Measurements from ENCODE around the gene TTLL8. TPM values are rescaled to one million over a fixed set of nuclear protein-coding genes. Genes with fewer than 3 reads are reported as not detected.

Gene TTLL8
- total RNA-seq, 4 donors from 2014 or later: not detected

- Histone ChIP-seq H3K4me1 (peaks cover 19% of the 10 kb centered on the region), H3K27ac (no peak overlapping the region), H3K4me3 (no peak overlapping the region), H3K27me3 (peaks cover 62% of the 10 kb centered on the region), H3K36me3 (no peaks in the 10 kb centered on the region), H3K9me3 (no peaks in the 10 kb centered on the region)
- no peak for TF ChIP-seq POLR2A (IDR thresholded peaks at IDR 0.05)
- no peak for TF ChIP-seq POLR2AphosphoS5 (IDR thresholded peaks at IDR 0.05)
- no peak for TF ChIP-seq CTCF (IDR thresholded peaks at IDR 0.05)
- no peak for TF ChIP-seq EP300 (IDR thresholded peaks at IDR 0.05)
- no peak for DNase-seq (ENCODE audit: low spot score in 2 of 2)
- WGBS: 93% methylated on average over 6 of the region's 6 CpGs
Measured at GRCh38 chr22:50017701-50018224, 40.3 kb downstream of the TTLL8 start.

- H3K4me1 ChIP-seq: peaks cover 22% of the 10 kb centered on the region
- 73% methylated on average over 12 of the region's 21 CpGs for WGBS
- H3K27me3 ChIP-seq: peaks cover 65% of the 10 kb centered on the region
- TF ChIP-seq POLR2AphosphoS5 (IDR thresholded peaks at IDR 0.05): no peak
- no peaks in the 10 kb centered on the region for H3K9me3 ChIP-seq
- H3K27ac ChIP-seq: no peak overlapping the region
- no peaks in the 10 kb centered on the region for H3K36me3 ChIP-seq
- DNase-seq (ENCODE audit: low spot score in 2 of 2): peak in 1 of 2 donors; percentile 39
- no peak overlapping the region for H3K4me3 ChIP-seq
Measured at GRCh38 chr22:50016988-50017700, 41.0 kb downstream of the TTLL8 start.

- WGBS: 81% methylated on average over 5 of the region's 20 CpGs
- TF ChIP-seq CTCF (IDR thresholded peaks at IDR 0.05) (no peak), POLR2A (IDR thresholded peaks at IDR 0.05) (no peak), EP300 (IDR thresholded peaks at IDR 0.05) (no peak), POLR2AphosphoS5 (IDR thresholded peaks at IDR 0.05) (no peak)
- Histone ChIP-seq H3K4me1 (peaks cover 25% of the 10 kb centered on the region), H3K27ac (no peak overlapping the region), H3K4me3 (no peak overlapping the region), H3K36me3 (no peaks in the 10 kb centered on the region), H3K27me3 (peaks cover 72% of the 10 kb centered on the region), H3K9me3 (no peaks in the 10 kb centered on the region)
- peak; percentile 37 to 75 for DNase-seq (ENCODE audit: low spot score in 2 of 2)
Measured at GRCh38 chr22:50016308-50016987, 41.6 kb downstream of the TTLL8 start.

GRCh38 chr22:50015451-50016307, 42.4 kb downstream of the TTLL8 start:
- no peak for TF ChIP-seq CTCF (IDR thresholded peaks at IDR 0.05)
- TF ChIP-seq POLR2AphosphoS5 (IDR thresholded peaks at IDR 0.05): no peak
- TF ChIP-seq EP300 (IDR thresholded peaks at IDR 0.05): no peak
- TF ChIP-seq POLR2A (IDR thresholded peaks at IDR 0.05): no peak
- DNase-seq (ENCODE audit: low spot score in 2 of 2): peak; percentile 57 to 70
- H3K9me3 ChIP-seq: no peaks in the 10 kb centered on the region
- H3K27me3 ChIP-seq: peaks cover 80% of the 10 kb centered on the region
- H3K4me1 ChIP-seq: peaks cover 32% of the 10 kb centered on the region
- H3K36me3 ChIP-seq: no peaks in the 10 kb centered on the region
- no peak overlapping the region for H3K27ac ChIP-seq
- peak overlapping the region; percentile 25 for H3K4me3 ChIP-seq
- 33% methylated on average over 17 of the region's 30 CpGs for WGBS

- peak overlapping the region; percentile 25 for H3K4me3 ChIP-seq
- no peak for TF ChIP-seq EP300 (IDR thresholded peaks at IDR 0.05)
- TF ChIP-seq POLR2AphosphoS5 (IDR thresholded peaks at IDR 0.05): no peak
- no peak for TF ChIP-seq POLR2A (IDR thresholded peaks at IDR 0.05)
- no peak for TF ChIP-seq CTCF (IDR thresholded peaks at IDR 0.05)
- 13% methylated on average over 19 of the region's 91 CpGs for WGBS
- no peaks in the 10 kb centered on the region for H3K36me3 ChIP-seq
- H3K27me3 ChIP-seq: peaks cover 88% of the 10 kb centered on the region
- no peak overlapping the region for H3K27ac ChIP-seq
- DNase-seq (ENCODE audit: low spot score in 2 of 2): peak in 1 of 2 donors; percentile 77
- peaks cover 38% of the 10 kb centered on the region for H3K4me1 ChIP-seq
- H3K9me3 ChIP-seq: no peaks in the 10 kb centered on the region
Measured at GRCh38 chr22:50014655-50015401, 43.3 kb downstream of the TTLL8 start.
